ENCODE results near the gene GPATCH11.

GPATCH11 gene

DNA sequence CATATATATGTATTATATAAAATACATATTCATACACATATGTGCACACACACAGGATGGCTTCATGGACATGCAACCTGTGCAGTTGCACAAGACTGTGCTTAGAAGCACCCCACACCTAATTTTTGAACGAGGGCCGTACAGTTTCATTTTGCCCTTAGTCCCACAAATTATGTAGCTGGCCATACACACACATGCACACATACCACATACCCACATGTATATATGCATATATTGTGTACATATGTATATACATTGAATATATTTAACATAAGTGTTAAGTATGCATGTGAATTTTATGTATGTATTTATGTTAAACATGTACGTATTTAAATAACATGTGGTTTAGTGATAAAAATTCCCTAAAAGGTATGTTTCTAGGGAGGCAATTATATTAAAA is 18.3 kb downstream of the GPATCH11 start:
- TF ChIP-seq, protein P1, sequence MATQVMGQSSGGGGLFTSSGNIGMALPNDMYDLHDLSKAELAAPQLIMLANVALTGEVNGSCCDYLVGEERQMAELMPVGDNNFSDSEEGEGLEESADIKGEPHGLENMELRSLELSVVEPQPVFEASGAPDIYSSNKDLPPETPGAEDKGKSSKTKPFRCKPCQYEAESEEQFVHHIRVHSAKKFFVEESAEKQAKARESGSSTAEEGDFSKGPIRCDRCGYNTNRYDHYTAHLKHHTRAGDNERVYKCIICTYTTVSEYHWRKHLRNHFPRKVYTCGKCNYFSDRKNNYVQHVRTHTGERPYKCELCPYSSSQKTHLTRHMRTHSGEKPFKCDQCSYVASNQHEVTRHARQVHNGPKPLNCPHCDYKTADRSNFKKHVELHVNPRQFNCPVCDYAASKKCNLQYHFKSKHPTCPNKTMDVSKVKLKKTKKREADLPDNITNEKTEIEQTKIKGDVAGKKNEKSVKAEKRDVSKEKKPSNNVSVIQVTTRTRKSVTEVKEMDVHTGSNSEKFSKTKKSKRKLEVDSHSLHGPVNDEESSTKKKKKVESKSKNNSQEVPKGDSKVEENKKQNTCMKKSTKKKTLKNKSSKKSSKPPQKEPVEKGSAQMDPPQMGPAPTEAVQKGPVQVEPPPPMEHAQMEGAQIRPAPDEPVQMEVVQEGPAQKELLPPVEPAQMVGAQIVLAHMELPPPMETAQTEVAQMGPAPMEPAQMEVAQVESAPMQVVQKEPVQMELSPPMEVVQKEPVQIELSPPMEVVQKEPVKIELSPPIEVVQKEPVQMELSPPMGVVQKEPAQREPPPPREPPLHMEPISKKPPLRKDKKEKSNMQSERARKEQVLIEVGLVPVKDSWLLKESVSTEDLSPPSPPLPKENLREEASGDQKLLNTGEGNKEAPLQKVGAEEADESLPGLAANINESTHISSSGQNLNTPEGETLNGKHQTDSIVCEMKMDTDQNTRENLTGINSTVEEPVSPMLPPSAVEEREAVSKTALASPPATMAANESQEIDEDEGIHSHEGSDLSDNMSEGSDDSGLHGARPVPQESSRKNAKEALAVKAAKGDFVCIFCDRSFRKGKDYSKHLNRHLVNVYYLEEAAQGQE (IDR thresholded peaks at IDR 0.05; ENCODE audit: insufficient read depth in 1 of 2, low read depth in 2 of 2, low read length in 2 of 2) = no peak

DNA sequence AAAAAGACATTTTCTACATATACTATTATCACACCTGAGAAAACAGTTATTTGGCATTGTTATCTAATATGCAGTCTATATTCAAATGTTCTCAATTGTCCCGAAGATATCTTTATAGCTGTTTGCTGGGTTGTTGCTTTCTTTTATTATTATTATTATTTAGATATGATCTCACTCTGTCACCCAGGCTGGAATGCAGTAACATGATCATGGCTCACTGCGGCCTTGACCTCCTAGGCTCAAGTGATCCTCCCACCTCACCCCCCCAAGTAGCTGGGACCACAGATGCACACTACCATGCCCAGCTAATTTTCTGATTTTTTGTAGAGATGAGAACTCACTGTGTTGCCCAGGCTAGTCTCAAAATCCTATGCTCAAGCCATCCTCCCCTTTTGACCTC is 19.9 kb downstream of the GPATCH11 start:
- TF ChIP-seq SIN3A (IDR thresholded peaks at IDR 0.05; ENCODE audit: borderline replicate concordance, insufficient read depth, low read length) = no peak
- TF ChIP-seq POLR2AphosphoS5 (IDR thresholded peaks at IDR 0.05; ENCODE audit: low read depth, low read length) = no peak
- TF ChIP-seq, protein P1 (IDR thresholded peaks at IDR 0.05; ENCODE audit: insufficient read depth in 1 of 2, low read depth in 2 of 2, low read length in 2 of 2) = no peak
- TF ChIP-seq TAF1 (IDR thresholded peaks at IDR 0.05; ENCODE audit: borderline replicate concordance, insufficient read depth, low read length) = no peak
- no peak for TF ChIP-seq FOXP2 (optimal IDR thresholded peaks at IDR 0.05; ENCODE audit: borderline replicate concordance, extremely low read depth, extremely low read length, insufficient read depth)

DNA sequence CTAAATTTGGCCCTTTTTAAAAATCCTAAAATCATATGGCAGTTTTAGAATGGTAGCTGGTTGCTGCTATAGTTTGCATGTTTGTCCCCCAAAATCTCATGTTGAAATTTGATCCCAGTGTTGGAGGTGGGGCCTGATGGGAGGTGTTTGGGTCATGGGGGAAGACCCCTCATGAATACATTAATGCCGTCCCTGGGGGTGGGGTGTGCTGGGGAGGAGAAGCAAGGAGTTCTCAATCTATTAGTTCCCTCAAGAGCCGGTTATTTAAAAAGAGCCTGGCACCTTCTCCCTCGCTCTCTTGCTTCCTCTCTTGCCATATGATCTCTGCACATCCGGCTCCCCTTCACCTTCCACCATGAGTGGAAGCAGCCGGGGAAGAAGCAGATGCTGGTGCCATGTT is 20.8 kb downstream of the GPATCH11 start:
- TF ChIP-seq, protein P1 (IDR thresholded peaks at IDR 0.05; ENCODE audit: insufficient read depth in 1 of 2, low read depth in 2 of 2, low read length in 2 of 2) = no peak
- TF ChIP-seq POLR2AphosphoS5 (IDR thresholded peaks at IDR 0.05; ENCODE audit: low read depth, low read length) = no peak
- no peak for TF ChIP-seq TAF1 (IDR thresholded peaks at IDR 0.05; ENCODE audit: borderline replicate concordance, insufficient read depth, low read length)
- TF ChIP-seq SIN3A (IDR thresholded peaks at IDR 0.05; ENCODE audit: borderline replicate concordance, insufficient read depth, low read length) = no peak
- TF ChIP-seq FOXP2 (optimal IDR thresholded peaks at IDR 0.05; ENCODE audit: borderline replicate concordance, extremely low read depth, extremely low read length, insufficient read depth) = no peak

DNA sequence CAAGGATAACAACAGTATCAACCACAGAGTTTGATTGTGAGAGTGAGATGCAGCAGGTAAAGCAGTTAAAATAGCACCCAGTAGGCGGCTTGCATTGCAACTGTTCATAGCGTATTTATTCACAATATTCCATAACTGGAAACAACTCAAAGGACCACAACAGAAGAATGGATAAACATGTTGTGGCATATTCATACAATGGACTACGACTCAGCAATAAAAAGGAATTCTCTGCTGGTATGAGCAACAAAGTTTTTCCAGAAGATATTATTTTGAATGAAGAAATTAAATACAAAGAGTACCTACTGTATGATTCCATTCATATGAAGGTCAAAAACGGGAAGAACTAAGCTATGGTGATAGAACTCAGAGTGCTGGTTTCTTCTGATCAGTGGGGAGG is 25.2 kb downstream of the GPATCH11 start:
- TF ChIP-seq, protein P1 (IDR thresholded peaks at IDR 0.05; ENCODE audit: insufficient read depth in 1 of 2, low read depth in 2 of 2, low read length in 2 of 2) = no peak
- TF ChIP-seq FOXP2 (optimal IDR thresholded peaks at IDR 0.05; ENCODE audit: borderline replicate concordance, extremely low read depth, extremely low read length, insufficient read depth) (no peak), TAF1 (IDR thresholded peaks at IDR 0.05; ENCODE audit: borderline replicate concordance, insufficient read depth, low read length) (no peak), SIN3A (IDR thresholded peaks at IDR 0.05; ENCODE audit: borderline replicate concordance, insufficient read depth, low read length) (no peak), POLR2AphosphoS5 (IDR thresholded peaks at IDR 0.05; ENCODE audit: low read depth, low read length) (no peak)
